ENCODE results near the gene ITPR3.

GRCh38 chr6:33638556-33638955, 17.4 kb downstream of the ITPR3 start:
- no peak for TF ChIP-seq BHLHE40 (IDR thresholded peaks at IDR 0.05; ENCODE audit: borderline replicate concordance)
- TF ChIP-seq SP1 (IDR thresholded peaks at IDR 0.05), result no peak
- no peak for TF ChIP-seq SUZ12 (IDR thresholded peaks at IDR 0.05)
- no peak for TF ChIP-seq PKNOX1 (IDR thresholded peaks at IDR 0.05)
- TF ChIP-seq ARNT (IDR thresholded peaks at IDR 0.05), result no peak

Data from HEK293T (cell line).